C4-2B (cell line): ENCODE measurements around the gene RASD2.
"Not testable (repeated sequence)": the region's sequence is repeated elsewhere in the genome, so short reads cannot be mapped to it uniquely, and the experiment has no call there.

ENCODE experiments used
- H3K27ac ChIP-seq: fragments of 450-650 bp; 2 replicates; pipeline ENCODE4 v1.5.1; 2017
- CTCF ChIP-seq: fragments of 450-650 bp; conservative IDR thresholded peaks from 2 replicates; pipeline ENCODE4 v1.5.1; 2017; ENCODE audit warnings: mild to moderate bottlenecking
- ZFX ChIP-seq: fragments of 450-650 bp; IDR thresholded peaks from 2 replicates; pipeline ENCODE4 v1.6.1; 2017

Gene RASD2

GRCh38 chr22:35514366-35514765, 26.3 kb upstream of the RASD2 start:
- TF ChIP-seq CTCF (no peak), ZFX (no peak)
- no peak overlapping the region for H3K27ac ChIP-seq

- not testable (repeated sequence) for H3K27ac ChIP-seq
Measured at GRCh38 chr22:35515952-35516351, 24.7 kb upstream of the RASD2 start.

- H3K27ac ChIP-seq = no peak overlapping the region
- TF ChIP-seq CTCF (no peak), ZFX (no peak)
Measured at GRCh38 chr22:35516723-35517122, 23.9 kb upstream of the RASD2 start.

- no peak overlapping the region for H3K27ac ChIP-seq
- TF ChIP-seq ZFX (no peak), CTCF (no peak)
Measured at GRCh38 chr22:35517207-35517606, 23.4 kb upstream of the RASD2 start.

GRCh38 chr22:35517769-35518530, 22.7 kb upstream of the RASD2 start:
- TF ChIP-seq CTCF (no peak), ZFX (no peak)
- no peak overlapping the region for H3K27ac ChIP-seq

GRCh38 chr22:35518811-35519210, 21.8 kb upstream of the RASD2 start:
- TF ChIP-seq ZFX = no peak
- no peak for TF ChIP-seq CTCF
- no peak overlapping the region for H3K27ac ChIP-seq

GRCh38 chr22:35519306-35520000, 21.2 kb upstream of the RASD2 start:
- TF ChIP-seq ZFX (no peak), CTCF (no peak)
- no peak overlapping the region for H3K27ac ChIP-seq
